Stimulated activated naive B cell treated with anti-CD40 and anti-IgM and Interleukin-4, amounts not matched to agents 10 μg/mL and 1 μg/mL and 100 μg/mL, for 72 hours (primary cell): ENCODE results near the gene NLGN1.

Experiments
- ATAC-seq, 2 donors: fragments of 150-1000 bp; cut with Tn5 transposase; replicated peaks; 2 replicates each; pipeline ENCODE4 v1.10.0; 2021; ENCODE audit warnings: moderate library complexity in 1 of 2
- DNase-seq: peaks from one replicate; pipeline ENCODE4 v3.0.0; 2021
- H3K27ac Mint-ChIP-seq: one replicate; pipeline ENCODE4 v1.8.0; 2022; ENCODE audit warnings: mild to moderate bottlenecking, mixed read lengths
- H3K27me3 Mint-ChIP-seq, 2 donors: one replicate each; pipeline ENCODE4 v1.8.0; 2022; ENCODE audit warnings: mixed read lengths in 2 of 2
- H3K36me3 Mint-ChIP-seq, 2 donors: one replicate each; pipeline ENCODE4 v1.8.0; 2022; ENCODE audit warnings: mixed read lengths in 2 of 2, mild to moderate bottlenecking in 1 of 2
- H3K4me1 Mint-ChIP-seq, 2 donors: one replicate each; pipeline ENCODE4 v1.8.0; 2022; ENCODE audit warnings: mixed read lengths in 2 of 2, mild to moderate bottlenecking in 1 of 2
- H3K4me3 Mint-ChIP-seq, 2 donors: one replicate each; pipeline ENCODE4 v1.8.0; 2022; ENCODE audit warnings: mild to moderate bottlenecking in 2 of 2, mixed read lengths in 2 of 2, moderate library complexity in 1 of 2
- H3K9me3 Mint-ChIP-seq, 2 donors: one replicate each; pipeline ENCODE4 v1.8.0; 2022; ENCODE audit warnings: mixed read lengths in 2 of 2, mild to moderate bottlenecking in 1 of 2

Gene NLGN1

DNA sequence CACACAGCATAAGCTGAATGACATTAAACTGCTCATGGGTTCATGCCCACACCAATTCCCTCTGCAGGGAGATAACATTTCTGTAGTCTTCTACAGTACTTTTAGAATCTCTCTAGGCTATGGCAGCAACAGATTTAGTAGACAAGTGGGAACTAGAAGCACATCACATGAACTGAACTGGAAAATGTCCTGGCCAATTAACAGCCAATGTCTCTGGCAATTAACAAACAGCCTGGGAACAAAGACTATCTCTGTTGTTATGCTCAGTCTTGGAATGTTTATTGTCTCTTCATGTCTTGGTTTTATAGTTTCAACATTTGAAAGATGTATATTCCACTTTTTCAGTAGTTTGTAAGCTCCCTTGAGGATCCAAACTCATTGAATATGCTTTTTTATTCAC, 938.4 kb downstream of the NLGN1 start:
- no peak overlapping the region for H3K27ac Mint-ChIP-seq
- H3K4me1 Mint-ChIP-seq = peaks cover 0 to 6% of the 10 kb centered on the region in 2 donors
- no peak for ATAC-seq
- H3K27me3 Mint-ChIP-seq = no peaks in the 10 kb centered on the region
- no peak for DNase-seq
- H3K9me3 Mint-ChIP-seq = peaks cover 3 to 6% of the 10 kb centered on the region in 2 donors
- no peaks in the 10 kb centered on the region for H3K36me3 Mint-ChIP-seq
- no peak overlapping the region for H3K4me3 Mint-ChIP-seq
